Hematopoietic multipotent progenitor cell treated with erythropoietin and hydrocortisone succinate and interleukin-3 and kit ligand, for 8 days (in vitro differentiated cells): Measurements from ENCODE around the gene TMEM19.

Source experiments
- DNase-seq: peaks from one replicate; pipeline ENCODE4 v3.0.0-alpha.2; 2015

The TMEM19 gene

GRCh38 chr12:71685914-71686657, at the start of gene TMEM19:
Gene TMEM19, plus strand, starts transcription at chr12:71686082. Its CDS starts 599 bp downstream, at chr12:71686681.
- peak; percentile 89 for DNase-seq

GRCh38 chr12:71636704-71637115, 49.2 kb upstream of the TMEM19 start:
- peak; percentile 81 for DNase-seq

GRCh38 chr12:71638499-71638898, 47.4 kb upstream of the TMEM19 start:
- DNase-seq: no peak

GRCh38 chr12:71639341-71639760, 46.5 kb upstream of the TMEM19 start:
- DNase-seq: peak; percentile 47

GRCh38 chr12:71640316-71640715, 45.6 kb upstream of the TMEM19 start:
- no peak for DNase-seq

- DNase-seq: peak; percentile 88
Observed at GRCh38 chr12:71641390-71641789, 44.5 kb upstream of the TMEM19 start.

GRCh38 chr12:71642264-71642663, 43.6 kb upstream of the TMEM19 start:
- DNase-seq: no peak

- no peak for DNase-seq
Observed at GRCh38 chr12:71645268-71645667, 40.6 kb upstream of the TMEM19 start.

- no peak for DNase-seq
Observed at GRCh38 chr12:71646512-71646911, 39.4 kb upstream of the TMEM19 start.

GRCh38 chr12:71648537-71648936, 37.3 kb upstream of the TMEM19 start:
- DNase-seq: no peak

- DNase-seq: no peak
Observed at GRCh38 chr12:71649401-71649800, 36.5 kb upstream of the TMEM19 start.

GRCh38 chr12:71652656-71653055, 33.2 kb upstream of the TMEM19 start:
- DNase-seq: no peak

- DNase-seq: no peak
Observed at GRCh38 chr12:71653137-71653536, 32.7 kb upstream of the TMEM19 start.

GRCh38 chr12:71654200-71654599, 31.7 kb upstream of the TMEM19 start:
- no peak for DNase-seq

- DNase-seq: no peak
Observed at GRCh38 chr12:71655495-71655894, 30.4 kb upstream of the TMEM19 start.

- no peak for DNase-seq
Observed at GRCh38 chr12:71655907-71656306, 30.0 kb upstream of the TMEM19 start.

- no peak for DNase-seq
Observed at GRCh38 chr12:71656740-71657139, 29.1 kb upstream of the TMEM19 start.

GRCh38 chr12:71661977-71662530, 23.8 kb upstream of the TMEM19 start:
- DNase-seq: peak; percentile 82

GRCh38 chr12:71662849-71663560, 22.9 kb upstream of the TMEM19 start:
- DNase-seq: peak; percentile 73

GRCh38 chr12:71663561-71664410, 22.1 kb upstream of the TMEM19 start, which contains the start of the genes THAP2 and ZFC3H1:
Gene THAP2, plus strand, starts transcription at chr12:71664301. Its CDS starts 209 bp downstream, at chr12:71664510.
Gene ZFC3H1, minus strand, starts transcription at chr12:71663848. Its CDS starts 238 bp downstream, at chr12:71663610.
- DNase-seq: peak; percentile 100

GRCh38 chr12:71664411-71665089, 21.3 kb upstream of the TMEM19 start:
- peak; percentile 31 for DNase-seq

- DNase-seq: no peak
Observed at GRCh38 chr12:71665090-71665463, 20.8 kb upstream of the TMEM19 start.
